Prostate gland (tissue), 2 donors: ENCODE results near the gene FUT7.

Experiments used
- CTCF ChIP-seq, 4 experiments: fragments of 200-600 bp in 2 of 4; fragments of 450-650 bp in 2 of 4; sonication (generic) in 2 of 4; IDR thresholded peaks; 1 replicate in 3 of 4; 2 replicates in 1 of 4; pipeline ENCODE4 v1.5.1; 2016 to 2019; ENCODE audit warnings: antibody characterized with exemption in 4 of 4, mild to moderate bottlenecking in 2 of 4, moderate library complexity in 2 of 4
- POLR2A ChIP-seq: fragments of 450-650 bp; IDR thresholded peaks from one replicate; pipeline ENCODE4 v1.6.1; 2016; ENCODE audit warnings: antibody characterized with exemption, mild to moderate bottlenecking
- POLR2AphosphoS5 ChIP-seq: sonication (generic); formaldehyde crosslinking; IDR thresholded peaks from one replicate; pipeline ENCODE4 v1.6.1; 2017; ENCODE audit warnings: antibody characterized with exemption

GRCh38 chr9:137066096-137066861 lies 34.4 kb upstream of the FUT7 start:
- TF ChIP-seq CTCF (IDR thresholded peaks at IDR 0.05) (no peak), POLR2AphosphoS5 (no peak), POLR2A (no peak)
